GM12878 (cell line): ENCODE data around the gene CDC5L. TPM values are rescaled to one million over a fixed set of nuclear protein-coding genes. Genes with fewer than 3 reads are reported as not detected.

Experiments
- ATAC-seq: fragments of 200-7000 bp; cut with Tn5 transposase; 3 replicates; pipeline ENCODE4 v1.9.1; 2020; ENCODE audit warnings: mild to moderate bottlenecking, moderate library complexity
- BruUV-seq: library from RNA; stranded (reverse); fragments of 400-500 nt; replicated peaks from 2 replicates; lab custom pipeline; 2021; lab: Mats Ljungman, UMichigan
- CTCF ChIA-PET: fragments of 300-600 bp; sonication (Branson Sonifier 250); formaldehyde crosslinking; extraction: SDS; loops from one replicate; lab custom pipeline; 2021; ENCODE audit warnings: inconsistent platforms; lab: Yijun Ruan, JAX
- POLR2A ChIA-PET: fragments of 350-600 bp; formaldehyde crosslinking; extraction: SDS; loops from one replicate; lab custom pipeline; 2021; ENCODE audit warnings: inconsistent platforms; lab: Charles Lee
- RAD21 ChIA-PET: fragments of 300-600 bp; sonication (Branson Sonifier 250); formaldehyde crosslinking; loops from one replicate; lab custom pipeline; 2023; ENCODE audit warnings: antibody characterized with exemption; ENCODE audit not compliant: unreplicated experiment; lab: Charles Lee
- SMC1A ChIA-PET: fragments of 300-600 bp; sonication (Branson Sonifier 250); formaldehyde crosslinking; loops from one replicate; lab custom pipeline; 2023; ENCODE audit not compliant: unreplicated experiment, uncharacterized antibody; lab: Charles Lee
- DNase-seq: peaks from one replicate; pipeline ENCODE4 v3.0.0-alpha.2; 2011; ENCODE audit warnings: low read depth, low spot score
- FAIRE-seq: peaks from 3 replicates; lab custom pipeline; 2011; peaks lifted over from hg19 to GRCh38; lab: Jason Lieb, UNC
- H2AFZ ChIP-seq: 2 replicates; pipeline ENCODE4 v1.6.0; 2011; ENCODE audit warnings: low read depth, low read length, control low read depth; ENCODE audit not compliant: control insufficient read depth
- H3K27ac ChIP-seq: 2 replicates; pipeline ENCODE4 v1.5.1; 2011; ENCODE audit warnings: control low read depth; ENCODE audit not compliant: control insufficient read depth, insufficient read depth
- H3K27me3 ChIP-seq, 2 experiments: replicated peaks in 1 of 2; 2 replicates each; pipeline versions ENCODE4 v1.6.0 to v1.6.1; 2011; ENCODE audit warnings: low read length in 1 of 2; ENCODE audit not compliant: control insufficient read depth in 2 of 2, insufficient read depth in 2 of 2
- H3K36me3 ChIP-seq, 2 experiments: 2 replicates each; pipeline ENCODE4 v1.5.1; 2011; ENCODE audit warnings: low read length in 1 of 2; ENCODE audit not compliant: control insufficient read depth in 2 of 2, insufficient read depth in 2 of 2
- H3K4me1 ChIP-seq: 2 replicates; pipeline ENCODE4 v1.6.1; 2011; ENCODE audit warnings: mild to moderate bottlenecking, low read length, moderate library complexity, mixed read lengths; ENCODE audit not compliant: control insufficient read depth, insufficient read depth
- H3K4me2 ChIP-seq: 2 replicates; pipeline ENCODE4 v1.6.0; 2011; ENCODE audit warnings: control low read depth; ENCODE audit not compliant: control insufficient read depth, insufficient read depth
- H3K4me3 ChIP-seq: fragments of 200-600 bp; sonication (generic); 2 replicates; pipeline ENCODE4 v1.5.1; 2016
- H3K79me2 ChIP-seq: 2 replicates; pipeline ENCODE4 v1.6.0; 2011; ENCODE audit warnings: low read length; ENCODE audit not compliant: control insufficient read depth, insufficient read depth
- H3K9ac ChIP-seq: 2 replicates; pipeline ENCODE4 v1.8.0; 2011; ENCODE audit warnings: low read length, control low read depth, mixed read lengths; ENCODE audit not compliant: control insufficient read depth, insufficient read depth
- H3K9me3 ChIP-seq: replicated peaks from 3 replicates; pipeline ENCODE4 v1.5.1; 2011; ENCODE audit warnings: mild to moderate bottlenecking, low read length; ENCODE audit not compliant: control insufficient read depth, insufficient read depth
- H4K20me1 ChIP-seq: 2 replicates; pipeline ENCODE4 v1.6.0; 2011; ENCODE audit not compliant: control insufficient read depth, insufficient read depth
- CBFB ChIP-seq: IDR thresholded peaks from 2 replicates; pipeline ENCODE4 v1.6.1; 2016; ENCODE audit warnings: antibody characterized with exemption, low read depth
- CBX3 ChIP-seq: fragments of 200-600 bp; sonication (generic); IDR thresholded peaks from 2 replicates; pipeline ENCODE4 v1.6.1; 2016; ENCODE audit warnings: low read depth, borderline replicate concordance
- CEBPZ ChIP-seq: fragments of 150-350 bp; IDR thresholded peaks from 2 replicates; pipeline ENCODE4 v1.6.1; 2016; ENCODE audit warnings: low read depth, low read length
- CREM ChIP-seq: IDR thresholded peaks from 2 replicates; pipeline ENCODE4 v1.6.1; 2014; ENCODE audit warnings: antibody characterized with exemption, low read depth
- ESRRA ChIP-seq: IDR thresholded peaks from 2 replicates; pipeline ENCODE4 v1.6.1; 2012; ENCODE audit warnings: mild to moderate bottlenecking, low read length, improper control_type of control experiment
- HDAC2 ChIP-seq: fragments of 200-600 bp; sonication (generic); IDR thresholded peaks from 2 replicates; pipeline ENCODE4 v1.6.1; 2017
- IKZF1 ChIP-seq: fragments of 450-650 bp; conservative IDR thresholded peaks from 2 replicates; pipeline ENCODE4 v1.6.1; 2017; ENCODE audit warnings: antibody characterized with exemption, mild to moderate bottlenecking
- JUNB ChIP-seq: IDR thresholded peaks from 2 replicates; pipeline ENCODE4 v1.6.1; 2016; ENCODE audit warnings: antibody characterized with exemption, mild to moderate bottlenecking
- MAX ChIP-seq: IDR thresholded peaks from 2 replicates; pipeline ENCODE4 v1.6.1; 2012; ENCODE audit warnings: low read depth, low read length, improper control_type of control experiment
- NBN ChIP-seq: fragments of 450-650 bp; IDR thresholded peaks from 2 replicates; pipeline ENCODE4 v1.6.1; 2016
- PAX5 ChIP-seq: IDR thresholded peaks from 2 replicates; pipeline ENCODE4 v1.6.1; 2011; ENCODE audit warnings: low read depth, low read length, borderline replicate concordance
- PRDM15 ChIP-seq: fragments of 450-650 bp; formaldehyde crosslinking; IDR thresholded peaks from 2 replicates; pipeline ENCODE4 v1.4.0; 2020; ENCODE audit warnings: mild to moderate bottlenecking, moderate library complexity
- RAD21 ChIP-seq: IDR thresholded peaks from 2 replicates; pipeline ENCODE4 v1.6.1; 2011; ENCODE audit warnings: mild to moderate bottlenecking, low read depth, low read length, moderate library complexity; ENCODE audit not compliant: insufficient read depth
- YY1 ChIP-seq: IDR thresholded peaks from 2 replicates; pipeline ENCODE4 v1.6.1; 2011; ENCODE audit warnings: low read depth, mild to moderate bottlenecking, low read length
- ZNF207 ChIP-seq: fragments of 450-650 bp; IDR thresholded peaks from 2 replicates; pipeline ENCODE4 v1.6.1; 2014; ENCODE audit warnings: antibody characterized with exemption, mild to moderate bottlenecking, borderline replicate concordance
- ZNF274 ChIP-seq: IDR thresholded peaks from one replicate; pipeline ENCODE4 v1.8.0; 2011; ENCODE audit not compliant: insufficient read length, insufficient read depth
- WGBS: methylation state at CpG from one replicate; pipeline ENCODE4 v1.1.6; 2016; ENCODE audit warnings: low lambda C conversion rate; ENCODE audit not compliant: insufficient replicate concordance, insufficient coverage; ENCODE audit errors: missing lambda C conversion rate; 5-methylcytosine and 5-hydroxymethylcytosine counted together
- in situ Hi-C: fragments of 300-500 bp; cut with MboI; formaldehyde crosslinking; loops from 9 replicates; pipeline ENCODE4 v1.14.3; 2018; ENCODE audit warnings: mixed read lengths
- intact Hi-C: fragments of 100-400 bp; cut with micrococcal nuclease; formaldehyde crosslinking; loops from one replicate; pipeline ENCODE4 v1.14.2; 2022; ENCODE audit not compliant: unreplicated experiment
- polyA plus RNA-seq, 11 experiments: library from polyadenylated mRNA; depleted of rRNA in 4 of 11; unstranded in 6 of 11; stranded (reverse) in 5 of 11; fragments of >200 nt; fragmentation: Nextera tagmentation in 4 of 11; fragmentation: Illumina TruSeq in 1 of 11; extraction: Ambion mirVana in 4 of 11; extraction: Trizol in 1 of 11; gene quantifications; 1 replicate in 1 of 11; 2 replicates in 10 of 11; pipeline versions ENCODE4 v1.2.1 to v1.2.3, GENCODE V29; 2011 to 2016; ENCODE audit warnings: inconsistent platforms in 2 of 11, missing spikeins in 2 of 11, low read depth in 1 of 11
- total RNA-seq, 4 experiments: library from RNA; depleted of rRNA in 3 of 4; stranded (reverse); fragments of >200 nt in 3 of 4; fragmentation: Illumina TruSeq in 1 of 4; extraction: Trizol in 1 of 4; gene quantifications; 2 replicates each; pipeline versions ENCODE4 v1.2.1 to v1.2.3, GENCODE V29; 2013 to 2021

Gene CDC5L
- total and polyA plus RNA-seq, 10 of the 15 experiments (the other 5 are each of a cell fraction or from before 2014, with no cell fraction given) = 13.2 to 29.4 (median 18.8) TPM

- no peak for TF ChIP-seq CEBPZ
- TF ChIP-seq ZNF207 = no peak
- no peak for TF ChIP-seq JUNB
- no peak for TF ChIP-seq CREM
- TF ChIP-seq ESRRA = no peak
- no peak for TF ChIP-seq YY1
These were observed 110.3 kb downstream of the CDC5L start (continued) for GRCh38 chr6:44497807-44498206.

- no peaks in the 10 kb centered on the region for H3K79me2 ChIP-seq
- SMC1A ChIA-PET = interaction anchor here (1.6 kb wide), 1 partner anchor 8 kb away, joined by 3 read pairs; no protein-coding TSS in a partner anchor
- 0 out of 4 replicates have a peak, but pooled peaks cover 0 to 2% of the 10 kb centered on the region in 2 experiments for H3K27me3 ChIP-seq
- H3K4me3 ChIP-seq = no peak overlapping the region
- no peaks in the 10 kb centered on the region for H3K4me1 ChIP-seq
- no peak overlapping the region for H3K27ac ChIP-seq
- no peak for FAIRE-seq
- H3K4me2 ChIP-seq = no peak overlapping the region
- in situ Hi-C loops = no loop called here
- WGBS = 3% methylated on average over 5 of the region's 5 CpGs
- CTCF ChIA-PET = interaction anchor here (0.6 to 1.6 kb wide), 3 partner anchors 9 to 83 kb away, joined by 3 to 6 read pairs (median 4); no protein-coding TSS in a partner anchor
- intact Hi-C loops = no loop called here
- RAD21 ChIA-PET = no interaction called here
- H3K9me3 ChIP-seq = no peaks in the 10 kb centered on the region
- no peak for DNase-seq
- POLR2A ChIA-PET = no interaction called here
- no peak overlapping the region for H3K9ac ChIP-seq
- ATAC-seq = no peak
- no peak overlapping the region for H2AFZ ChIP-seq
- H3K36me3 ChIP-seq = no peaks in the 10 kb centered on the region; a peak in 1 of 4 replicates
- H4K20me1 ChIP-seq = no peaks in the 10 kb centered on the region
- BruUV-seq = no TSS peak
- TF ChIP-seq HDAC2 (no peak), PAX5 (no peak), IKZF1 (no peak), NBN (no peak), RAD21 (no peak), MAX (no peak), ZNF274 (no peak), CBX3 (no peak), PRDM15 (CRISPR knock-in tag) (no peak), CBFB (no peak)
These were observed 110.9 kb downstream of the CDC5L start for GRCh38 chr6:44498436-44498835.
